ENCODE measurements around the gene NUMBL. TPM values are rescaled to one million over a fixed set of nuclear protein-coding genes. Genes with fewer than 3 reads are reported as not detected.
A peak's percentile ranks its signal among the peaks of the same experiment; 100 is the strongest.

Gene NUMBL
- total and polyA plus RNA-seq, 9 of the 15 experiments (the other 6 are each of a cell fraction or from before 2014, with no cell fraction given), result 0.39 to 38.6 (median 6.6) TPM

- TF ChIP-seq POLR2AphosphoS5 (IDR thresholded peaks at IDR 0.05; ENCODE audit: control insufficient read depth, insufficient read depth, low read depth, low read length) (0 out of 2 replicates have a peak, but pooled peaks have one; percentile 24), NONO (IDR thresholded peaks at IDR 0.05; ENCODE audit: low read depth in 2 of 2, low read length in 1 of 2) (no peak), ZNF655 (CRISPR knock-in tag; IDR thresholded peaks at IDR 0.05) (no peak), U2AF2 (optimal IDR thresholded peaks at IDR 0.05; ENCODE audit: low read depth, low read length) (no peak), KLF13 (tag; IDR thresholded peaks at IDR 0.05; ENCODE audit: borderline replicate concordance, low read depth) (peak; percentile 67; the same call in 1 of the 2 replicates), BHLHE40 (IDR thresholded peaks at IDR 0.05; ENCODE audit: low read length) (peak; percentile 30; the same call in 1 of the 2 replicates), RAD21 (CRISPR knock-in tag; conservative IDR thresholded peaks at IDR 0.05 in 1 of 2, IDR thresholded peaks at IDR 0.05 in 1 of 2) (peak; percentile 72 to 91), ZNF41 (CRISPR knock-in tag; conservative IDR thresholded peaks at IDR 0.05) (no peak), FOSL1 (tag; conservative IDR thresholded peaks at IDR 0.05) (peak; percentile 30; the same call in 1 of the 2 replicates), HDAC2 (IDR thresholded peaks at IDR 0.05) (0 out of 2 replicates have a peak, but pooled peaks have one; percentile 31), ARID1B (IDR thresholded peaks at IDR 0.05) (peak; percentile 41)
These were observed 12.0 kb upstream of the NUMBL start (continued) for GRCh38 chr19:40702337-40703012.

Measured in K562 (cell line).